COLO829 (cell line): ENCODE results near the gene DRG2.

Experiments used
- DNase-seq: peaks from one replicate; pipeline ENCODE4 v3.0.0; 2012; ENCODE audit warnings: low spot score

Gene DRG2, protein sequence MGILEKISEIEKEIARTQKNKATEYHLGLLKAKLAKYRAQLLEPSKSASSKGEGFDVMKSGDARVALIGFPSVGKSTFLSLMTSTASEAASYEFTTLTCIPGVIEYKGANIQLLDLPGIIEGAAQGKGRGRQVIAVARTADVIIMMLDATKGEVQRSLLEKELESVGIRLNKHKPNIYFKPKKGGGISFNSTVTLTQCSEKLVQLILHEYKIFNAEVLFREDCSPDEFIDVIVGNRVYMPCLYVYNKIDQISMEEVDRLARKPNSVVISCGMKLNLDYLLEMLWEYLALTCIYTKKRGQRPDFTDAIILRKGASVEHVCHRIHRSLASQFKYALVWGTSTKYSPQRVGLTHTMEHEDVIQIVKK

GRCh38 chr17:18087610-18088491 is at the start of gene DRG2:
Gene DRG2 (plus strand): TSS chr17:18087948. CDS start chr17:18088024, 76 bp downstream.
- peak; percentile 93 for DNase-seq

- no peak for DNase-seq
Observed at GRCh38 chr17:18038149-18038850, 49.4 kb upstream of the DRG2 start.

DNA sequence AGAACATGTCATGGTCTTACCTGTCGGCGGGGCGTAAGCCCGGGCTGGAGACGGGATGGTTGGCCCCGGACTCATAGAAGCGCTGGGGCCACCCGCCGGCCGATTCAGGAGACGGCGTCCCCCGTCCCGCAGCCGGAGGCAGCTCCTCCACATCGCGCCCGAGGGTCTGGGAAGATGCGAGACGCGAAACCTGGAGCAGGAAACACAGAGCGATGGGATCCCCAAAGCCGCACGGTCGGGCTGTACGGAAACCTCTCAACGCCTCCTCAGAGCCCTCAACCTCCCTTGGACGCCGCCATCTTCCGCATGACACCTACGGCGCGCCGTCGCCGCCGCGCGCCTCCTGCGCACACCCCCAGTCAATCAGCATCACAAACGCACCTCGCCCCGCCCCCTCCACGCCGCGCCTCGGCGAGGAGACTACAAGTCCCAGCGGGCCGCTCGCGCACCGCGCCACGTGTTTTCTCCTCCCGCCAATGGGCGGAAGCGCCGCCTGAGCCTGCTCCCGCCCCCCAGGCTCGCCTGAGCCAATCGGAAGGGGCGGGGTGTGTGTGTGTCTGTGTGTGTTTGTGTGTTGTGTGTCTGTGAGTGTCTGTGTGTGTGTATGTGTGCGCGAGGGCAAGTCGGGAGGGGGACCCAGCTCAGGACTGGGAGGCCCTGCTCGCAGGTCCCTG is 48.8 kb upstream of the DRG2 start, which contains the start of the genes ATPAF2 and GID4:
ATPAF2 (minus strand) TSS at position 308 of the 674 bp plus-strand sequence; CDS start at position 153, 155 bp downstream.
GID4 (plus strand) TSS at position 548 of the 674 bp plus-strand sequence; CDS start at position 605, 57 bp downstream.
- DNase-seq: peak; percentile 95

- DNase-seq: no peak
Observed at GRCh38 chr17:18039535-18040260, 48.0 kb upstream of the DRG2 start.

- DNase-seq: no peak
Observed at GRCh38 chr17:18040261-18040858, 47.4 kb upstream of the DRG2 start.

DNA sequence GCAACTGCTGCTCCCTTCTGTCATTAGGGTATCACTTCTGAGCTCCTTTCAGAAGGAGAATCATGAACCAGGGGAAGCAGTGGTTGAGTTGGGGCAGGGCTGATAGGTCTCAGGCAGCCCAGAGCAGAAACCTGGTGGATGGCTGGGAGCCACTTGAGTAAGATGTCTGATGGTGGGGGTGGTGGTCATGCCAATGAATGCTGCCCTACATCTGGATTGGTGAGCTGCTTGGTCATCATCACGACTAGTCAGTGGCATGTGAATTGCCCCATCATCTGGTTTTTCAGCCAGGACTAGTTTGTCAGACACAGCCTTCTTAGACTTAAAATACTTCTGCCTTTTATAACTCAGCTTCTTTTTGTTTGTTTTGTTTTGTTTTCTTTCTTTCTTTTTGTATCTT is 46.0 kb upstream of the DRG2 start:
- no peak for DNase-seq

DNA sequence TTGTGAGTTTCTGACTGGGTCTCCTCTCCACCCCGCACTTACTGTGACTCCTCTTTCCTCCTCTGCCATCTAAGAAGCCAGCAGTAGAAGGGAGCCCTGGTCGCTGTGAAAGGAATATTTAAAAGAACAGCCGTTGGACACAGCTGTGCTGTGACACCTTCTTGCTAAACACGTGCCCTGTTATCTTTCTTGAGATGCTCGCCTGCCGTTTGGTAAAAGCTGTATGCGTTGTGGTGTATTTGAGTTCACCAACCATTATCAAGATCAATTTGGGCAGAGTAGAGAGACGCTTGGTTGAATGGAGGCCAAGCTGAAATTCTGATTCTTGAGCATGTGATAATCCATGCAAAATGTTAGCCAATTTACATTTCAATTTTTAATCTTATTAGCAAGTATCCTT is 44.8 kb upstream of the DRG2 start:
- no peak for DNase-seq

DNA sequence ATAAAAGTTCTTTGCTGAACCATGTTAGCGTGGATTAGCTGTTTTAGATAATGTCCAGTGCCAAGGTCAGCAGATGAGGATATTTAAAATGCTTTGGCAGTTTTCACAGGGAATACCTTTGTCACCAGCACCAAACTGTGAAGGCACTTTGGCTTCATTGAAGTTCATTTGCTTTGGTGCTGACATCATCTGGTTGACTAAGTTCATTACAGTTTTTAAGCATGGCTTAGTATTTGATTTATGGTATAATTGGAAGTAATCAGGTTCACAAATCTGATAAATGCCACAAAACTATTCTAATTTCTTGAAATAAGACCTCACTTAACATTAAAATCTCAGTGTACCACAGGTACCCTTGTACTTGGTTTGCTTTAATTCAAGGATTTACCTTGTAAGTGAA is 44.3 kb upstream of the DRG2 start:
- DNase-seq: no peak

GRCh38 chr17:18044609-18045008 is 43.1 kb upstream of the DRG2 start:
- DNase-seq: no peak

DNA sequence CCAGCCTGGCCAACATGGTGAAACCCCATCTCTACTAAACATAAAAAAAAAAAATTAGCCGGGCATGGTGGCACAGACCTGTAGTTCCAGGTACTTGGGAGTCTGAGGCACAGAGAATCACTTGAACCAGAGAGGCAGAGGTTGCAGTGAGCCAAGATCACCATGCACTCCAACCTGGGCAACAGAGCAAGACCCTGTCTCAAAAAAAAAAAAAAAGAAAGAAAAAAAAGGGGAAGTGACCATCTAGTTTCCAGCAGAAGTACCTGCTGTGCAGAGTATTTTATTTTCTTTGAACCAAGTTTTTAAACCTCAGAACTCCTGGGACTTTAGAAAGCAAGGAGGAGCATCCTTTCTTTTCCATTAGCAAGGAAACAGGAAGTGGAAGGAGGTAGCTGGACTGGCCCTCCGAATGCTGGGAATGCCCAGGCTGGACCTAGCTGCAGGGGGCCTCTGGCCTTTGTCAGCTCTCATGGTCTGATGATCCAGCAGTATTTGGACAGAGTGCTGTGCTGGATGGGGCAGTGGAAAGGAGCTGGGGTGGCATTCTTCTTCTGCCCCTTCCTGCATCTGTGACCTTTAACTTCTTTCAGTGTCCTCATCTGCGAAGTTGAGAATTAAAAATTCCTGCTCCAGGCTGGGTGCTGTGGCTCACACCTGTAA is 41.9 kb upstream of the DRG2 start:
- no peak for DNase-seq

DNA sequence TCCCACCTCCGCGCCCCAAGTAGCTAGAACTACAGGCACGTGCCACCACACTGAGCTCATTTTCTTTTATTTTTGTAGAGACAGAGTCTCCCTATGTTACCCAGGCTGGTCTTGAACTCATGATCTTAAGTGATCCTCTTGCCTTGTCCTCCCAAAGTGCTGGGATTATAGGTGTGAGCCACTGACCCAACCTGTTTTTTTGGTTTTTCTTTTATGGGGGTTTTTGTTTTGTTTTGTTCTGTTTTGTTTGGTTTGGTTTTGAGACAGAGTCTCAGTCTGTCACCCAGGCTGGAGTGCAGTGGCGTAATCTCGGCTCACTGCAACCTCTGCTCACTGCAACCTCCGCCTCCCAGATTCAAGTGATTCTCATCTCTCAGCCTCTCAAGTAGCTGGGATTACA is 32.2 kb upstream of the DRG2 start:
- DNase-seq: no peak

GRCh38 chr17:18056214-18056613 is 31.5 kb upstream of the DRG2 start:
- no peak for DNase-seq

DNA sequence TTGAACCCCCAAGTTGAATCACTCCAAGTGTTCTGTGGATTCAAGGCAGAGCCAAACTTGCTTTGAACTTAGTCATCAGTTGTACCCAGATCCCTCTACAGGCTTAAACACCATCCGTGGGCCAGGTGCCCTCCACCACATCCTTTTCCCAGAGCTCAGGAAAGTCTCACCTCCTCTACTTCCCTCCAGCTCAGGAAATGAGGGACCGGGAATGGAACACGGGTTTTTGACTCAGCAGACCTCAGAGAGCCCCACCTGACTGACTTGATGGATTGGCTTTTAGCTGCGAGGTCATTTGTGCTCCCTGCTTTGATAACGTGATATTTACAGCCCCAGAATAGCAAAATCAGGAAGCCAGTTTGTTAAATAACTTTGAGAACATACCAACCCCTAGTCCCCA is 28.5 kb upstream of the DRG2 start:
- no peak for DNase-seq

DNA sequence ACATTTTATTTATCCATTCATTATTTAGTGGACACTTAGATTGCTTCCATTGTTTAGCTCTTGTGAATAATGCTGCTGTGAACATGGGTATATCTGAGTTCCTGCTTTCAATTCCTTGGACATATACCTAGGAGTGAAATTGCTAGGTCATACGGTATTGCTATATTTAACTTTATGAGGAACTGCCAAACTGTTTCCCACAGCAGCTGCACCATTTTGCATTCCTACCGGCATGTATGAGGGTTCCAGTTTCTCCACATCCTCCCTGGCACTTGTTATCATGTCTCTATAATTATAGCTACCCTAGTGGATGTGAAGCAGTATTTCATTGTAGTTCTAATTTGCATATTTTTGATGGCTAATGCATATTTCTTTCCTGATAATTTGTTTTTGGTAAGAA is 23.7 kb upstream of the DRG2 start:
- DNase-seq: no peak

GRCh38 chr17:18065546-18065945 is 22.2 kb upstream of the DRG2 start:
- no peak for DNase-seq

- no peak for DNase-seq
Observed at GRCh38 chr17:18066866-18067265, 20.9 kb upstream of the DRG2 start.

DNA sequence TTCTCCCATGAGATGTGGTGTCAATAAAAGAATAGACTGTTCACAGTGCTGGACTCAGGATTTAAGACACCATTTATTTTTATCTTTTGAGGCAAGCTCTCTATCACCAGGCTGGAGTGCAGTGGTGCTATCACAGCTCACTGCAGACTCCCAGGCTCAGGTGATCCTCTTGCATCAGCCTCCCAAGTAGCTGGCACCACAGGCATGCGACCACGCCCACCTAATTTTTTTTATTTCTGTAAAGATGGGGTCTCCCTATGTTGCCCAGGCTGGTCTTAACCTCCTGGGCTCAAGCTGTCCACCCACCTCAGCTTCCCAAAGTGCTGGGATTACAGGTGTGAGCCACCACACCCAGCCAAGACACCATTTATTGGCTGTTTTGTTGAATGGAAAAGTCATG is 18.6 kb upstream of the DRG2 start:
- DNase-seq: no peak

GRCh38 chr17:18070861-18071340 is 16.8 kb upstream of the DRG2 start:
- peak; percentile 66 for DNase-seq

- DNase-seq: no peak
Observed at GRCh38 chr17:18071751-18072150, 16.0 kb upstream of the DRG2 start.
